Ovary (tissue), 3 donors: ENCODE results near the gene EFEMP2.

Experiments
- POLR2A ChIP-seq: fragments of 450-650 bp; IDR thresholded peaks from one replicate; pipeline ENCODE4 v1.6.1; 2017; ENCODE audit warnings: antibody characterized with exemption, mild to moderate bottlenecking, moderate library complexity
- TF ChIP-seq, protein P1 (sequence below), 3 donors: fragments of 450-650 bp in 2 of 3; fragments of 200-600 bp in 1 of 3; IDR thresholded peaks; one replicate each; pipeline versions ENCODE4 v1.5.1 to v1.8.0; 2016 to 2022; ENCODE audit warnings: antibody characterized with exemption in 3 of 3, mild to moderate bottlenecking in 1 of 3
- donor health status: DM: no; HTN: no; CAD: no.

DNA sequence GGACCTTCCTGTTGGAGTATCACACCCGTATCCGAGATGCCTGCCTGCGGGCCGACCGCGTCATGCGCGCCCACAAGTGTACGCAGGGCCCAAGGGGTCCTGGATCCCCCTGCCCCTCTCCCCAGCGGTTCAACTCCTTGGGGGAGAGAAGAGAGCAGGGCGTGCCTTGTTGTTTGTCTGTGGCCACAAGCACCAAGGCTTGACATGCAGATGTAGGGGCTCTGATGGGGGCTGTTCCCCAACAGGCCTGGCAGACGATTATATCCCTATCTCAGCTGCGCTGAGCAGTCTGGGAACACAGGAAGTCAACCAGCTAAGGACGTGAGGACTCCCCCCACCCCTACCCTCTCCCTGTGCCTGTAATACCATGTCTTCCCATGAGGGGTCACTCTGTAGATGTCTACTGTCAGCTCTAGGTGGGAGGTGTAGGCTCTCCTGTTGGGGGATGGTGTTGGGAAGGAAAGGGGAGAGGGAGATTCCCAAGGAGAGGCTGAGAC is 21.5 kb downstream of the EFEMP2 start:
- TF ChIP-seq, protein P1, sequence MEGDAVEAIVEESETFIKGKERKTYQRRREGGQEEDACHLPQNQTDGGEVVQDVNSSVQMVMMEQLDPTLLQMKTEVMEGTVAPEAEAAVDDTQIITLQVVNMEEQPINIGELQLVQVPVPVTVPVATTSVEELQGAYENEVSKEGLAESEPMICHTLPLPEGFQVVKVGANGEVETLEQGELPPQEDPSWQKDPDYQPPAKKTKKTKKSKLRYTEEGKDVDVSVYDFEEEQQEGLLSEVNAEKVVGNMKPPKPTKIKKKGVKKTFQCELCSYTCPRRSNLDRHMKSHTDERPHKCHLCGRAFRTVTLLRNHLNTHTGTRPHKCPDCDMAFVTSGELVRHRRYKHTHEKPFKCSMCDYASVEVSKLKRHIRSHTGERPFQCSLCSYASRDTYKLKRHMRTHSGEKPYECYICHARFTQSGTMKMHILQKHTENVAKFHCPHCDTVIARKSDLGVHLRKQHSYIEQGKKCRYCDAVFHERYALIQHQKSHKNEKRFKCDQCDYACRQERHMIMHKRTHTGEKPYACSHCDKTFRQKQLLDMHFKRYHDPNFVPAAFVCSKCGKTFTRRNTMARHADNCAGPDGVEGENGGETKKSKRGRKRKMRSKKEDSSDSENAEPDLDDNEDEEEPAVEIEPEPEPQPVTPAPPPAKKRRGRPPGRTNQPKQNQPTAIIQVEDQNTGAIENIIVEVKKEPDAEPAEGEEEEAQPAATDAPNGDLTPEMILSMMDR (IDR thresholded peaks at IDR 0.05), result no peak
- TF ChIP-seq POLR2A, result no peak
